Naive thymus-derived CD4-positive, alpha-beta T cell (primary cell): ENCODE measurements around the gene TBC1D4. TPM values are rescaled to one million over a fixed set of nuclear protein-coding genes. Genes with fewer than 3 reads are reported as not detected.
"Not testable (repeated sequence)": the region's sequence is repeated elsewhere in the genome, so short reads cannot be mapped to it uniquely, and the experiment has no call there.

Source experiments
- ATAC-seq: fragments of 150-1000 bp; cut with Tn5 transposase; 2 replicates; pipeline ENCODE4 v1.10.0; 2021; ENCODE audit warnings: mild to moderate bottlenecking, moderate library complexity
- CTCF ChIA-PET: fragments of 350-600 bp; sonication (Branson Sonifier 250); formaldehyde crosslinking; loops from one replicate; lab custom pipeline; 2021; ENCODE audit warnings: antibody characterized with exemption; lab: Charles Lee
- POLR2A ChIA-PET: fragments of 350-600 bp; sonication (Branson Sonifier 250); formaldehyde crosslinking; loops from one replicate; lab custom pipeline; 2021; ENCODE audit warnings: antibody characterized with exemption, inconsistent platforms; lab: Charles Lee
- DNase-seq, 9 donors: peaks; one replicate each; pipeline versions ENCODE4 v3.0.0 to v3.0.0-alpha.2; 2020 to 2022; ENCODE audit warnings: mixed read lengths in 1 of 9
- H3K27ac ChIP-seq: one replicate; pipeline ENCODE4 v1.7.0; 2013; ENCODE audit warnings: mild to moderate bottlenecking, low read depth, low read length, moderate library complexity
- H3K27me3 ChIP-seq, 2 donors: one replicate each; pipeline ENCODE4 v1.7.0; 2013; ENCODE audit warnings: low read length in 2 of 2, mild to moderate bottlenecking in 2 of 2, moderate library complexity in 2 of 2; ENCODE audit not compliant: control insufficient read depth in 2 of 2, insufficient read depth in 2 of 2
- H3K36me3 ChIP-seq, 3 experiments: 1 replicate in 2 of 3; 2 replicates in 1 of 3; pipeline ENCODE4 v1.7.0; 2013; ENCODE audit warnings: low read length in 3 of 3, mild to moderate bottlenecking in 3 of 3, moderate library complexity in 1 of 3; ENCODE audit not compliant: insufficient read depth in 3 of 3, control insufficient read depth in 2 of 3
- H3K4me1 ChIP-seq, 2 donors: one replicate each; pipeline ENCODE4 v1.7.0; 2013; ENCODE audit warnings: low read length in 2 of 2, mild to moderate bottlenecking in 2 of 2, moderate library complexity in 1 of 2; ENCODE audit not compliant: control insufficient read depth in 2 of 2, insufficient read depth in 2 of 2
- H3K4me3 ChIP-seq: 2 replicates; pipeline ENCODE4 v1.7.0; 2013; ENCODE audit warnings: mild to moderate bottlenecking, low read length
- H3K9me3 ChIP-seq, 3 experiments: 1 replicate in 2 of 3; 2 replicates in 1 of 3; pipeline ENCODE4 v1.7.0; 2013; ENCODE audit warnings: low read length in 3 of 3; ENCODE audit not compliant: control insufficient read depth in 2 of 3
- H3K27ac Mint-ChIP-seq, 9 donors: one replicate each; pipeline ENCODE4 v1.8.0; 2020 to 2022; ENCODE audit warnings: mixed read lengths in 9 of 9, mild to moderate bottlenecking in 8 of 9, moderate library complexity in 5 of 9, inconsistent platforms in 2 of 9
- H3K27me3 Mint-ChIP-seq, 5 donors: one replicate each; pipeline ENCODE4 v1.8.0; 2021 to 2022; ENCODE audit warnings: mixed read lengths in 5 of 5, mild to moderate bottlenecking in 1 of 5
- H3K36me3 Mint-ChIP-seq, 5 donors: one replicate each; pipeline ENCODE4 v1.8.0; 2020 to 2022; ENCODE audit warnings: mixed read lengths in 5 of 5, mild to moderate bottlenecking in 3 of 5, inconsistent platforms in 1 of 5
- H3K4me1 Mint-ChIP-seq, 7 donors: one replicate each; pipeline ENCODE4 v1.8.0; 2020 to 2022; ENCODE audit warnings: mixed read lengths in 7 of 7, mild to moderate bottlenecking in 3 of 7, inconsistent platforms in 1 of 7
- H3K4me3 Mint-ChIP-seq, 10 donors: one replicate each; pipeline ENCODE4 v1.8.0; 2020 to 2022; ENCODE audit warnings: mild to moderate bottlenecking in 10 of 10, mixed read lengths in 10 of 10, moderate library complexity in 6 of 10, inconsistent platforms in 2 of 10
- H3K9me3 Mint-ChIP-seq, 11 donors: one replicate each; pipeline ENCODE4 v1.8.0; 2020 to 2022; ENCODE audit warnings: mixed read lengths in 11 of 11, mild to moderate bottlenecking in 4 of 11, inconsistent platforms in 1 of 11, moderate library complexity in 1 of 11
- intact Hi-C, 2 donors: fragments of 100-400 bp; cut with micrococcal nuclease; formaldehyde crosslinking; loops; one replicate each; pipeline ENCODE4 v1.15.1; 2023
- polyA plus RNA-seq, 2 donors: library from polyadenylated mRNA; unstranded; fragments of 300-500 nt; fragmentation: Illumina TruSeq; gene quantifications; one replicate each; pipeline ENCODE4 v1.2.3, GENCODE V29; 2021
- total RNA-seq, 6 experiments: library from RNA in 5 of 6; stranded (reverse) in 5 of 6; gene quantifications; 1 replicate in 5 of 6; 2 replicates in 1 of 6; pipeline ENCODE4 v1.2.3 and lab custom pipeline; 2021 to 2026

TBC1D4 gene
- total and polyA plus RNA-seq, 7 experiments from 2014 or later = 12.4 to 73.8 (median 42.7) TPM

- Histone ChIP-seq H3K4me1 (no peaks in the 10 kb centered on the region), H3K27me3 (no peaks in the 10 kb centered on the region), H3K36me3 (no peaks in the 10 kb centered on the region), H3K27ac (no peak overlapping the region), H3K4me3 (no peak overlapping the region), H3K9me3 (no peaks in the 10 kb centered on the region)
- Mint-ChIP-seq H3K36me3 (no peaks in the 10 kb centered on the region), H3K4me1 (peaks cover 0 to 7% (median 5%) of the 10 kb centered on the region in 7 donors), H3K9me3 (peaks cover 0 to 4% (median 0%) of the 10 kb centered on the region in 11 donors), H3K27me3 (peaks cover 0 to 4% (median 0%) of the 10 kb centered on the region in 5 donors), H3K4me3 (no peak overlapping the region), H3K27ac (no peak overlapping the region)
- no peak for DNase-seq
- CTCF ChIA-PET = no interaction called here
- POLR2A ChIA-PET = no interaction called here
- ATAC-seq = no peak
- intact Hi-C loops = loop anchor here in 1 of 2 donors (2.0 to 5.0 kb wide), 2 partner anchors 29 to 78 kb away; no protein-coding TSS in a partner anchor
These were observed 126.4 kb downstream of the TBC1D4 start for GRCh38 chr13:75355609-75356008.

GRCh38 chr13:75353781-75354193 lies 128.2 kb downstream of the TBC1D4 start:
- DNase-seq (no peak), ATAC-seq (no peak)
- intact Hi-C loops = no loop called here
- H3K36me3 Mint-ChIP-seq = no peaks in the 10 kb centered on the region
- Histone ChIP-seq H3K36me3 (no peaks in the 10 kb centered on the region), H3K4me3 (no peak overlapping the region), H3K27me3 (no peaks in the 10 kb centered on the region), H3K27ac (no peak overlapping the region), H3K4me1 (no peaks in the 10 kb centered on the region), H3K9me3 (no peaks in the 10 kb centered on the region)
- CTCF ChIA-PET = interaction anchor here (0.6 kb wide), 1 partner anchor 8 kb away, joined by 4 read pairs; no protein-coding TSS in a partner anchor
- no peak overlapping the region for H3K27ac Mint-ChIP-seq
- H3K27me3 Mint-ChIP-seq = peaks cover 0 to 4% (median 0%) of the 10 kb centered on the region in 5 donors
- H3K9me3 Mint-ChIP-seq = peaks cover 0 to 4% (median 0%) of the 10 kb centered on the region in 11 donors
- H3K4me3 Mint-ChIP-seq = no peak overlapping the region
- peaks cover 0 to 7% (median 5%) of the 10 kb centered on the region in 7 donors for H3K4me1 Mint-ChIP-seq
- POLR2A ChIA-PET = no interaction called here

GRCh38 chr13:75352641-75353327 lies 129.2 kb downstream of the TBC1D4 start:
- CTCF ChIA-PET = no interaction called here
- Histone ChIP-seq H3K27ac (no peak overlapping the region), H3K36me3 (no peaks in the 10 kb centered on the region), H3K9me3 (no peaks in the 10 kb centered on the region), H3K27me3 (no peaks in the 10 kb centered on the region), H3K4me3 (no peak overlapping the region), H3K4me1 (no peaks in the 10 kb centered on the region)
- Mint-ChIP-seq H3K9me3 (peaks cover 0 to 4% (median 0%) of the 10 kb centered on the region in 11 donors), H3K4me3 (no peak overlapping the region), H3K27ac (no peak overlapping the region), H3K36me3 (peaks cover 0 to 3% (median 0%) of the 10 kb centered on the region in 5 donors), H3K4me1 (peaks cover 0 to 13% (median 1%) of the 10 kb centered on the region in 7 donors), H3K27me3 (peaks cover 0 to 4% (median 0%) of the 10 kb centered on the region in 5 donors)
- DNase-seq (no peak), ATAC-seq (no peak)
- intact Hi-C loops = no loop called here
- POLR2A ChIA-PET = interaction anchor here (1.2 kb wide), 1 partner anchor 11 kb away, joined by 3 read pairs; no protein-coding TSS in a partner anchor

- intact Hi-C loops, H3K9me3 Mint-ChIP-seq, CTCF ChIA-PET: not testable (repeated sequence)
These were observed 130.4 kb downstream of the TBC1D4 start for GRCh38 chr13:75351538-75351937.

GRCh38 chr13:75347925-75348324 lies 134.0 kb downstream of the TBC1D4 start:
- no peaks in the 10 kb centered on the region for H3K4me1 ChIP-seq
- H3K9me3 ChIP-seq = no peaks in the 10 kb centered on the region
- Mint-ChIP-seq H3K27ac (no peak overlapping the region), H3K4me1 (peaks cover 0 to 7% (median 0%) of the 10 kb centered on the region in 7 donors), H3K27me3 (no peaks in the 10 kb centered on the region), H3K36me3 (peaks cover 0 to 3% (median 0%) of the 10 kb centered on the region in 5 donors), H3K4me3 (no peak overlapping the region), H3K9me3 (peaks cover 0 to 4% (median 0%) of the 10 kb centered on the region in 11 donors)
- ATAC-seq = no peak
- H3K27me3 ChIP-seq = no peaks in the 10 kb centered on the region
- H3K36me3 ChIP-seq = no peaks in the 10 kb centered on the region
- H3K27ac ChIP-seq = no peak overlapping the region
- no peak for DNase-seq
- intact Hi-C loops = loop anchor here in 1 of 2 donors (2.0 kb wide), 1 partner anchor 15 kb away; no protein-coding TSS in a partner anchor
- ChIA-PET CTCF (no interaction called here), POLR2A (no interaction called here)
- H3K4me3 ChIP-seq = no peak overlapping the region

More at GRCh38 chr13:75351538-75351937, 130.4 kb downstream of the TBC1D4 start:
- H3K27me3 ChIP-seq, ATAC-seq, H3K27ac Mint-ChIP-seq, H3K4me3 ChIP-seq, H3K9me3 ChIP-seq, DNase-seq, H3K36me3 Mint-ChIP-seq, H3K36me3 ChIP-seq, H3K27ac ChIP-seq, H3K27me3 Mint-ChIP-seq, H3K4me3 Mint-ChIP-seq, H3K4me1 ChIP-seq, H3K4me1 Mint-ChIP-seq: not testable (repeated sequence)
- POLR2A ChIA-PET = interaction anchor here (1.2 kb wide), 1 partner anchor 9 kb away, joined by 3 read pairs; no protein-coding TSS in a partner anchor

- Mint-ChIP-seq H3K4me3 (no peak overlapping the region), H3K4me1 (peaks cover 0 to 7% (median 0%) of the 10 kb centered on the region in 7 donors), H3K27ac (no peak overlapping the region), H3K27me3 (no peaks in the 10 kb centered on the region), H3K9me3 (peaks cover 0 to 4% (median 0%) of the 10 kb centered on the region in 11 donors), H3K36me3 (peaks cover 0 to 3% (median 0%) of the 10 kb centered on the region in 5 donors)
- no peak overlapping the region for H3K4me3 ChIP-seq
- intact Hi-C loops = no loop called here
- no peaks in the 10 kb centered on the region for H3K27me3 ChIP-seq
- H3K4me1 ChIP-seq = no peaks in the 10 kb centered on the region
- ChIA-PET CTCF (no interaction called here), POLR2A (no interaction called here)
- no peaks in the 10 kb centered on the region for H3K9me3 ChIP-seq
- no peak overlapping the region for H3K27ac ChIP-seq
- H3K36me3 ChIP-seq = no peaks in the 10 kb centered on the region
- ATAC-seq (no peak), DNase-seq (no peak)
These were observed 134.5 kb downstream of the TBC1D4 start for GRCh38 chr13:75347457-75347856.
